Spleen (tissue), 11 donors: ENCODE measurements around the gene S100A3. TPM values are rescaled to one million over a fixed set of nuclear protein-coding genes. Genes with fewer than 3 reads are reported as not detected.

ENCODE experiments used
- DNase-seq: peaks from one replicate; pipeline ENCODE4 v3.0.0-alpha.2; 2020
- H3K27ac ChIP-seq, 8 donors: fragments of 200-600 bp; sonication (generic) in 7 of 8; 1 replicate in 4 of 8; 2 replicates in 4 of 8; pipeline versions ENCODE4 v1.5.0 to v1.8.0; 2016 to 2021; ENCODE audit warnings: inconsistent platforms in 4 of 8, mild to moderate bottlenecking in 4 of 8, moderate library complexity in 1 of 8
- H3K27me3 ChIP-seq, 7 donors: fragments of 200-600 bp; sonication (generic) in 6 of 7; replicated peaks in 1 of 7; 1 replicate in 4 of 7; 2 replicates in 3 of 7; pipeline versions ENCODE4 v1.5.0 to v1.8.0; 2016 to 2021; ENCODE audit warnings: inconsistent platforms in 3 of 7, mild to moderate bottlenecking in 1 of 7
- H3K36me3 ChIP-seq, 6 donors: fragments of 200-600 bp; sonication (generic) in 5 of 6; 1 replicate in 4 of 6; 2 replicates in 2 of 6; pipeline versions ENCODE4 v1.5.0 to v1.8.0; 2016 to 2021; ENCODE audit warnings: inconsistent platforms in 2 of 6
- H3K4me1 ChIP-seq, 6 donors: fragments of 200-600 bp; sonication (generic) in 5 of 6; 1 replicate in 3 of 6; 2 replicates in 3 of 6; pipeline versions ENCODE4 v1.5.0 to v1.8.0; 2016 to 2021; ENCODE audit warnings: inconsistent platforms in 3 of 6
- H3K4me3 ChIP-seq, 8 donors: fragments of 200-600 bp; sonication (generic) in 7 of 8; 1 replicate in 4 of 8; 2 replicates in 4 of 8; pipeline versions ENCODE4 v1.5.0 to v1.8.0; 2016 to 2021; ENCODE audit warnings: inconsistent platforms in 4 of 8, mild to moderate bottlenecking in 4 of 8, moderate library complexity in 2 of 8
- H3K9me3 ChIP-seq, 8 donors: fragments of 200-600 bp; sonication (generic) in 7 of 8; 1 replicate in 4 of 8; 2 replicates in 4 of 8; pipeline versions ENCODE4 v1.5.0 to v1.8.0; 2016 to 2021; ENCODE audit warnings: inconsistent platforms in 4 of 8
- POLR2A ChIP-seq, 3 donors: fragments of 450-650 bp; IDR thresholded peaks; one replicate each; pipeline ENCODE4 v1.5.1; 2017; ENCODE audit warnings: antibody characterized with exemption in 3 of 3, mild to moderate bottlenecking in 1 of 3
- POLR2AphosphoS5 ChIP-seq, 3 donors: sonication (generic); formaldehyde crosslinking; IDR thresholded peaks; one replicate each; pipeline ENCODE4 v1.5.1; 2017; ENCODE audit warnings: antibody characterized with exemption in 3 of 3
- WGBS, 5 donors: extraction: QIAGEN DNeasy Blood & Tissue Kit in 3 of 5; methylation state at CpG; one replicate each; pipeline versions ENCODE4 v1.1.5 to v1.1.7; 2013 to 2018; 5-methylcytosine and 5-hydroxymethylcytosine counted together
- intact Hi-C: fragments of 100-400 bp; cut with DNase I; formaldehyde crosslinking; loops from one replicate; pipeline ENCODE4 v1.15.0; 2023; ENCODE audit warnings: low total_unique reads
- polyA plus RNA-seq, 3 donors: library from polyadenylated mRNA; stranded (reverse); fragments of 200-250 nt; gene quantifications; one replicate each; pipeline ENCODE4 v1.2.1, GENCODE V29; 2013
- total RNA-seq, 7 donors: library from RNA; depleted of rRNA in 3 of 7; stranded (reverse); fragments of >200 nt in 3 of 7; fragmentation: NEBNext Ultra II Directional in 4 of 7; extraction: Animal tissue kit (Norgen Biotek cat#: 25700) in 4 of 7; gene quantifications; one replicate each; pipeline versions ENCODE4 v1.1.0 to v1.2.1, GENCODE V29; 2016 to 2021
- TF ChIP-seq, protein P1 (sequence below), 11 experiments: fragments of 200-600 bp in 7 of 11; fragments of 450-650 bp in 4 of 11; sonication (generic) in 4 of 11; IDR thresholded peaks in 8 of 11; conservative IDR thresholded peaks in 3 of 11; 1 replicate in 7 of 11; 2 replicates in 4 of 11; pipeline versions ENCODE4 v1.4.0 to v1.8.0; 2016 to 2021; ENCODE audit warnings: antibody characterized with exemption in 11 of 11, inconsistent platforms in 4 of 11, mild to moderate bottlenecking in 1 of 11
- donor health status: healthy with polysubstance abuse.
- donor health status: DM: no; HTN: no; CAD: no; lungs with moderate emphysema.
- donor health status: DM: no; HTN: no; CAD: no.
- donor health status: Bipolar disorder and iron deficiency.
- donor health status: healthy.
- donor health status: DM: no; HTN: no; CAD: no.
- donor health status: DM: yes; HTN: yes; CAD: no.

S100A3 gene
- total and polyA plus RNA-seq, 10 donors = 0.44 to 2.6 (median 1.2) TPM; not detected in 4

DNA sequence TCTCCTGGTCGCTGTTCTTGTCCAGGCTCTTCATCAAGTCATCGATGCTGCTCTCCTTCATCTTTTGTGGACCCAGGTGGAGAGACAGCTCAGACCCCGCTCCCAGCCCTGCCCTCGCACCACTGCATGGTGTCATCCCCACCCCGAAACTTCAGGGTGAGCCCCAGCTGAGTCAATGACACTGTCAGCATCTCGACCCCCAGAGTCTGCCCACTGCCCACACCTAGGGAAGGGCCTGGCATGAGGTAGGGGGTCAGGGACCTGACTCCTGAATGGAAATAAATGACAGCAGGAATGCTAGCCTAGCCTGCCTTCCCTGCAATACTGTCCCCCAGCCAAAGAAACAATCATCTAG lies 11.7 kb downstream of the S100A3 start:
- DNase-seq = peak; percentile 73
- Histone ChIP-seq H3K4me3 (no peak overlapping the region), H3K27ac (peak overlapping the region in 2 of 8 donors; percentile 99), H3K9me3 (no peaks in the 10 kb centered on the region), H3K27me3 (no peaks in the 10 kb centered on the region), H3K36me3 (peaks cover 0 to 13% (median 0%) of the 10 kb centered on the region in 6 donors), H3K4me1 (peaks cover 31 to 78% (median 66%) of the 10 kb centered on the region in 6 donors)
- TF ChIP-seq, protein P1, sequence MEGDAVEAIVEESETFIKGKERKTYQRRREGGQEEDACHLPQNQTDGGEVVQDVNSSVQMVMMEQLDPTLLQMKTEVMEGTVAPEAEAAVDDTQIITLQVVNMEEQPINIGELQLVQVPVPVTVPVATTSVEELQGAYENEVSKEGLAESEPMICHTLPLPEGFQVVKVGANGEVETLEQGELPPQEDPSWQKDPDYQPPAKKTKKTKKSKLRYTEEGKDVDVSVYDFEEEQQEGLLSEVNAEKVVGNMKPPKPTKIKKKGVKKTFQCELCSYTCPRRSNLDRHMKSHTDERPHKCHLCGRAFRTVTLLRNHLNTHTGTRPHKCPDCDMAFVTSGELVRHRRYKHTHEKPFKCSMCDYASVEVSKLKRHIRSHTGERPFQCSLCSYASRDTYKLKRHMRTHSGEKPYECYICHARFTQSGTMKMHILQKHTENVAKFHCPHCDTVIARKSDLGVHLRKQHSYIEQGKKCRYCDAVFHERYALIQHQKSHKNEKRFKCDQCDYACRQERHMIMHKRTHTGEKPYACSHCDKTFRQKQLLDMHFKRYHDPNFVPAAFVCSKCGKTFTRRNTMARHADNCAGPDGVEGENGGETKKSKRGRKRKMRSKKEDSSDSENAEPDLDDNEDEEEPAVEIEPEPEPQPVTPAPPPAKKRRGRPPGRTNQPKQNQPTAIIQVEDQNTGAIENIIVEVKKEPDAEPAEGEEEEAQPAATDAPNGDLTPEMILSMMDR (IDR thresholded peaks at IDR 0.05 in 8 of 11, conservative IDR thresholded peaks at IDR 0.05 in 3 of 11) = no peak
- TF ChIP-seq POLR2AphosphoS5 (IDR thresholded peaks at IDR 0.05) (no peak), POLR2A (IDR thresholded peaks at IDR 0.05) (no peak)
- intact Hi-C loops = no loop called here
- 95 to 98% (median 97%) methylated on average over 6 of the region's 6 CpGs for WGBS, 5 donors

- peak overlapping the region in 6 of 8 donors; percentile 56 to 84 (median 68) for H3K4me3 ChIP-seq
- intact Hi-C loops = no loop called here
- no peaks in the 10 kb centered on the region for H3K27me3 ChIP-seq
- DNase-seq = peak; percentile 74
- H3K4me1 ChIP-seq = peaks cover 31 to 78% (median 66%) of the 10 kb centered on the region in 6 donors
- no peak for TF ChIP-seq POLR2AphosphoS5 (IDR thresholded peaks at IDR 0.05)
- no peak for TF ChIP-seq POLR2A (IDR thresholded peaks at IDR 0.05)
- TF ChIP-seq, protein P1 (IDR thresholded peaks at IDR 0.05 in 8 of 11, conservative IDR thresholded peaks at IDR 0.05 in 3 of 11) = no peak
- 72 to 87% (median 77%) methylated on average over 9 of the region's 9 CpGs for WGBS, 5 donors
- peaks cover 0 to 12% (median 0%) of the 10 kb centered on the region in 6 donors for H3K36me3 ChIP-seq
- no peaks in the 10 kb centered on the region for H3K9me3 ChIP-seq
- peak overlapping the region; percentile 88 to 99 (median 95) for H3K27ac ChIP-seq
Measured at GRCh38 chr1:153536671-153537375, 12.2 kb downstream of the S100A3 start.

DNA sequence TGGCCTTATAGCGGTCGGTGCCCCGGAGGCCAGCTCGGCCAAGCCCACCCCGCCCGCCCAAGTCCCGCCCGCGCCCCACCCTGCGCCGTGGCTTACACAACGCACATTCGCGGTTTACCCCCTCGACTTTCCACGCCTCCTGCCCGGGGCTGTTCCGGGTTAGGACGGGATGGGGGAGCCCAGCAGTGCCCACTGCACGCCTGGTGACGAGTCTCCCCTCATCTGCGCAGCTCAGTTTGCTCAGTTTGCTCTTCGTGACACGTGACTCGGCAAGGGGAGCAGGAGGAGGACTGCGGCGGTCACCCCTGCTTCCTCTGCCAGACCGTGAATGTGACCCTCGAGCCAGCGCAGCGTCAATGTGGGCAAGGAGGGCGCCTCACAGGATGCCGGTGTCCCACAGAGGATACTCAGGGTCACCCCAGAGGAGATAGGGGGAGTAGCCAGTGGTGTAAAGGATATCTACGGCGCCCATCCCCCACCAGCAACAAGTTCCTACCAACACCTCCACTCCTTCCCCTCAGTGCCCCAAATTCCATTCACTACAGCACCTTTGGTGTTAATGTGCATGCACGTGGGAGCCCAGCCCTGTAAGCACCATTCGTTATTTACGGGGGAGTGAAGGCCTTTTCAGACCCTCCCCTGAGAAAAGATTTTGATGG lies 12.9 kb downstream of the S100A3 start:
- intact Hi-C loops = no loop called here

More for the DNA sequence above, 12.9 kb downstream of the S100A3 start:
- 1 to 2% (median 1%) methylated on average over 14 to 38 of the region's 38 CpGs for WGBS, 5 donors
- DNase-seq = peak; percentile 94
- TF ChIP-seq POLR2A (IDR thresholded peaks at IDR 0.05) (peak in 2 of 3 donors; percentile 14 to 52), POLR2AphosphoS5 (IDR thresholded peaks at IDR 0.05) (peak; percentile 91 to 94 (median 93))
- TF ChIP-seq, protein P1 (IDR thresholded peaks at IDR 0.05 in 8 of 11, conservative IDR thresholded peaks at IDR 0.05 in 3 of 11) = peak in 1 of 11 experiments; percentile 13
- no peaks in the 10 kb centered on the region for H3K27me3 ChIP-seq
- H3K4me3 ChIP-seq = peak overlapping the region; percentile 56 to 84 (median 66)
- peaks cover 0 to 12% (median 0%) of the 10 kb centered on the region in 6 donors for H3K36me3 ChIP-seq
- peaks cover 29 to 78% (median 63%) of the 10 kb centered on the region in 6 donors for H3K4me1 ChIP-seq
- H3K9me3 ChIP-seq = no peaks in the 10 kb centered on the region
- H3K27ac ChIP-seq = peak overlapping the region; percentile 88 to 99 (median 95)
